Stimulated activated naive CD4-positive, alpha-beta T cell (primary cell): ENCODE data around the gene ITPR2.

Experiments
- DNase-seq, 6 experiments: peaks; one replicate each; lab custom pipeline; 2025; lab: John Stamatoyannopoulos, UW

Gene ITPR2

DNA sequence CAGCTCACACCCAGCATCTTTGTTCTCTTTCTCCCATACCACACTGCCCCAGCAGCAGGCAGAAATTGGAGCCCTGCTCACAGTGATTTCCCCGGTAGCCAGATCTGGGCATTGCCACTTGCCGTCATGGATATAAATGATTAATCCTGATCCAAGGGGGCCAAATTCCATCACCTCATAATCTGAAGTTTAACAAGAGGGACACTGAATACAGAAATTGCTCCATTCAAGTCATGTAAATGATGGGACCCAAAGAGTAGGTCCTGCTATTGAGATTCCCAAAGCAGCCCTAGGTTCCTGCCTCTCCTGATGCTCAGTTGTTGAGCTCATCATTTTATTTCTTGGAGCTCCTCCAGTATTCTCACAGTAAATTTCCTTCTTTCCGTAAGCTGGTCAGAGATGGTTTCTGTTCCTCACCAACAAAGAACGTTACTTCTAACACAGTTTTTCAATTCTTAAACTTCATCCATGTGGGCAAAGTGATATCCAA, 11.7 kb downstream of the ITPR2 start:
- no peak for DNase-seq

DNA sequence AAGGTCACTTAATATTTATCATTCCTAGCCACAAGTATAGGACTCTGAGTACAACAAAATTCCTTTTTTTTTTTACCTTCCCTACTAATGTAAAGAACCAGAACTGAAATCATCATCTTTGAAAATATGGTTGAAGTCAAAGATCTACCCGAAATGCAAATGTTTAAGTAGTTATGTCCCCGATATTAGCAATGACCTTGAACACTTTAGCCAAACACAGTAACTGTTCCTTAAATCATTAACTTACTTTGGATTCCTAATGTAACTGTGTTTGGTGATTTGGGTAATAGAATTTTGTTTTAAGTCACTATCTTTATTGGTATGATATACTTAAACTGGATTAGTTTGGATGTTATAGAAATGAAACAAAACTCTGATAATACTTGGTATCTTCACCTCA, 14.4 kb downstream of the ITPR2 start:
- no peak for DNase-seq

DNA sequence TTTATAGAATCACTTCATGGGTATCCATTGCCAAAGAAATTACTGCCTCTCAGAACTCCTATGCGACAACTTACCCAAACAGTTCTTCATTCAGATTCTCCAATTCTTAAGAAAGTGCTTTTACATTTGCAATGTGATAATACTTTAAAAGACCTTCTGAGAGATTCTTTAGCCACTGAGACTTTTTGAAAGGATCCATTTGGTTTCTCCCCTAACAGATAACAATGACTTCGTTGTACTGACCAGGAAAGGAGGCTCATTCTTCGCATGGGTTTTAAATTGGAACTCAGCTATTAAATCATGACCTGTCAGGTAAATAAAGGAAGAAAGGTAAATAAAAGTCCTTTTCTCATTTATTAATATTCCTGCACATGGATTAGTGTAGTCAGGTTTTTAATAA, 14.8 kb downstream of the ITPR2 start:
- no peak for DNase-seq

DNA sequence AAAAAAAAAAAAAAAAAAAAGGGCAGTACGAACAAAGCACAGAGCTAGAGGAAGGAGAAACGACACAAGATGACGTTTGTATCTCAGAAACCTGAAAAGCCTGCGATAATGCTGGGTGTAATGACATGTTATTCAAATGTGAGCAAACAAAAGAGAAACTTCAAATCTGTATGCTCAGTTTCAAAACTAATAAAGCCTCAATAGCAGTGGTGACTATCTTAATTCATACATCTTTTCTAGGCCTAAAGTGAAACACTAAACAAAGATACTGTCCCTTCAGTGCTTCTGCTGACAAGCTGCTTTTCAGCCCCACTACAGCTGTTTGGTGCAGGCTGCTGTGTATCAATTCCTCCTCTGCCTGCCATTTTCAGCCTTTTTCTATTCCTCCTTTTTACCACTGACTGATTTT, 15.8 kb downstream of the ITPR2 start:
- no peak for DNase-seq

DNA sequence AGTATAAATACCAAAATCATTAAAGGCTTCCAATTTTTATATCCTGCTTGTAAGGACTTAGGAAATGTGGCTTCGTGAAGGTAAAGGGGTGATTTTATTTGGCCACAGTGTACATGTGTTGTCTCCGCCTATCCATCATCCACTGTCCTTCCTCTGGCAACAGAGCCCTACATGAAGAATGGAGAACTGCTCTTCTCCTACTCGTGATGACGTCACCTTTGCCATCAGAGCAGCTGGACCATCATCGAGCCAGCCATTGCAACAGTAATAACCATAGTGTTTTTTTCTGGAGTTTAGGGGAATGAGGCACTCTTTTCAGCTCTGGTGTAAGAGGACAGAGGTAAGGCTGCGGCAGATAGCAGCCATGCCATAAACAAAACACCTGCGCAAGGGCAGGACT, 19.2 kb downstream of the ITPR2 start:
- no peak for DNase-seq

DNA sequence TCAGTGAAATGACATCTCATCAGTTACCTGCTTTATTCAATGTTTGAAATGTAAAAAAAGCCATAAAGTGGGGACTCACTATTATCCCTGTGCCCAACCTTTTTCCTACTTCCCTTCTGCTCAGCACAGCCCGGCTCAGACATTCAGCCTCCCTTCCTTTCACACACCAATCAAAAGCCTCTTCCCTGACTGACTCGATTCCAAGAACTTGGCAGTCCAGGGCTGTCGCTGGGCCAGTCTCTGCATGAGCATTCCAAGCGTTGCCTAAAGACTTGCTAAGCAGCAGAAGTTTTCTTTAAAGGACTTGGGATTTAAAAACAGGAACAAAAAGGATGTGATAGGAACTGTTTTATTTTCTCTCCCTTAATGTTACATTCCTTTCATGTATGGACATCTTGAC, 22.7 kb downstream of the ITPR2 start:
- DNase-seq = no peak

DNA sequence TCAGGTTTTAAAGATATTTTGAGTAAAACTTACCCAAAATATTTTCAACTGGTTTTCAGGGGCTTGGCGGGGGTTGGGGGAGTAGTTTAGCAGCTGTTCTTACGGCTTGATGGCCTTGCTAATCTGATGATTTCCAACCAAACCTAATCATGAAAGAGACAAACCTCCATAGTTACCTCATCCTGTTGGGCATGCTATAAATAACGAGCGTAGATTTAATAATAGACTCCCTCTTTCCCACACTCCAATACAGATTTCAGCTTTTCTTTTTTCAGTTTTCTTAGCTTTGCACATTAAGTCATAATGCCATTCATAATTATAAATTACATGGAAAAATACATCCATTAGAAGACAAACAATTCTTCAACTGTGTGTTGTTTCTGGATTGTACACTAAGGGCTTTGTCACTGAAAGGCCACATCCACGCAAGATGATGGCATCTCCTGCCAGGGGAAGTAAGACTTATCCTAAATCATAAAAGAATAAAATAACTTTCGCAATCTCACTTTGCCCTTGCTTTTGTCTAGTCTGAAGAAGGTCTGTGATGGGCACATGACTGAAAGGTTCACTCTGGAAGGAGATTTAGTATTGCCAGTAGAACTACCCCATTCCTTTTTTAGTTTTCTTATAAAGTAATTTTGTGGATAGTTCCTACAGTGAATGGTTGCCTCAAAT, 23.2 kb downstream of the ITPR2 start:
- no peak for DNase-seq

DNA sequence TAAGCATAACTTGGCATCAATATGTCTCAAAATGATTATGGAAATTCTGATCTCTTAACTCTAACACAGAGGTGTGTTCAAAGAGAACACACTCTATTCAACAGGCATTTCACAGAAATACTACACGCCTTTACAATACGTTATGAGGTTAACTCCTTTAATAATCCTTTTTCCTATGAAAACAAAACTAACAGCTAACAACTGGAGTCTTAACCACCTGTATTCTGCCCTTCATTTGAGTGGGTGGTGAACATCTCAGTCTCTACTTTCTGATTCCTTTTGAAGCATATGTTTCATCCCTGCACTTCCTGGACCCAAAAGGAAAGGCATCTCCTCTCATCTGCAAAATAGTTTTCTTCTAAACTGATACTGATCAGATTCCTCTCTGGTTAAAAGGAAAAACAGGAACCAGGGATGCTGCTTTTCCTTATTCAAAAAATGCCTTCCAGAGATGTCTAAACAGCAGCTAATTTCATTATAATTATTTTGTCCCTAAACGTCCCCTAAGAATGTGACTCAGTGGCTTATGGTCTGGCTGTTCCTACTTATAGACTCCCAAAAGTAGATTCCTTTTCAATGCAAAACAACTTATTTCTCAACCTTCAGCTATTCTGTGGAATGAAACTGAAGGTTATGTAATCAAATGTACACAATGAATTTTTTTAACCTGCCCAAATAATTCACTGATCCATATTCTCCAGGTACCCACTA, 24.1 kb downstream of the ITPR2 start:
- no peak for DNase-seq

DNA sequence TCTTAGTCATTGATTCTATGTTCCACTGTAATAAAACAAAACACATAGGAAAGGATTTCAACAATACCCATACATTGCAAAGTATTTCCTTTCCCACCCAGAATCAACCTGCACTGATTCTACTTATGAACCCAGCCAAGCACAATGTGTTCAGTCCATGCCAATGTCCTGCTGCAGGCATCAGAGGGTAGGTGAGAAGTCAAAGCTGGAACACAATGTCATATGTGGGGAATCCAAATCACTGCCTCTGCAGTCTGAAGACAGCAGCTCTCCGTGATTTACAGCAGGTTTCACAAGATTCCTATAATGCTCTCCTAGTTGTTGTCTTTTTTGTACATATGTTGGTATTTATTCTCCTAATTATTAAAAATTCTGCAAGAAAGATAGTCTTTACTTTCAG, 25.7 kb downstream of the ITPR2 start:
- no peak for DNase-seq

DNA sequence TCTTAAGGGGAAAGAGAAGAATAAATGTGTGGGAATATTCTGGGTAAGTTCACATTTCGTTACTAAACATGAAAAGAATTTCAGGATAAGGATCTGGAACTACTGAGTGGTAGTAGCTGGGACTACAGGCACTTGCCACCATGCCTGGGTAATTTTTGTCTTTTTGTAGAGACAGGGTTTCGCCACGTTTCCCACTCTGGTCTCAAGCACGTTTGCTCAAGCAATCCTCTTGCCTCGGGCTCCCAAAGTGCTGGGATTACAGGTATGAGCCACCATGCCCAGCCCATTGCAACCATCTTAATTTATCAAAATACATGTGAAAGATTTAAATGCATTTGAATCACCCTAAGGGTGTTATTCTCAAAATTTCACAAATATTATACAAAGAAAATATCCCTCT, 26.4 kb downstream of the ITPR2 start:
- no peak for DNase-seq

DNA sequence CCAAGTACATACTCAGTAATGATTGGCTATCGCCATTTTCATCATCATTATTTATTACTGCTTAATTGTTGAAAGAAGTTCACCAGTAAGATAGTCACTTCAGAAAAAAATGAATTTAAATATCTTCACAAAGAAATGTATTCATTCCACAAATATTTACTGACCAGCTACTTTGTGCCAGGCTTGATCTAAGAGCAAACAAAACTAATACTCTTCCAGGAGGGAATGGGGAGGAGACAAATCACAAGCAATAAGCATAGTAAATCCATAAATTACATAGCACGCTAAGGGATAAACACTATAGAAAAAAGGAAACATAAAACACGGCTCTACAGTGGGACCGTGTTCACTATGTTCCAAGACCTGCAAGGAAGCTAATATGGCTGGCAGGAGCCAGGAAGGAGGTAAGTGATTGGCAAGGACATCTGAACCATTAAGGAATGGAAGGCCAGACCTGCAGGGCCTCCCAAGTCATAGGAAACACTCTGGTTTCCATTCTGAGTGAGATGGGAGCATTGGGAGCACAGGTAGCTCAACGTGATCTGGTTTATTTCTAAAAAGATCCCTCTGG, 27.5 kb downstream of the ITPR2 start:
- no peak for DNase-seq

DNA sequence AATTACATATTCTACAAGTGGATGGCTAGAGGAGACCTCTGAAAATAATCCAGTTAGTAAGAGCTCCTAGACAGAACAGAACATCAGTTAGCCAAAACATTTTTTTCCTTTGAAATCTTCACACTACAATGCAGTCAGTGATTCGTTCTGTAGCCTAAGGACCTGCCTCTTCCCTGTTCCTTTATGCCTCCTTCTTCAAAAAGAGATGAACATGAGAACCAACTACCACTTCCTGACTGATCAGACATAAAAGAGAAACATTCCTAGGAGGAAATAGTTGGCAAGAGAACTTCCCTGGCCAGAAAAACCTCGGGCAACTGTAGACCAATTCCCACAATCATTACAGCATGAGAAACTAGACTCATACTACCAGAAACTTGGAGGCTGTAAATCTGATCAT, 29.4 kb downstream of the ITPR2 start:
- DNase-seq = no peak

DNA sequence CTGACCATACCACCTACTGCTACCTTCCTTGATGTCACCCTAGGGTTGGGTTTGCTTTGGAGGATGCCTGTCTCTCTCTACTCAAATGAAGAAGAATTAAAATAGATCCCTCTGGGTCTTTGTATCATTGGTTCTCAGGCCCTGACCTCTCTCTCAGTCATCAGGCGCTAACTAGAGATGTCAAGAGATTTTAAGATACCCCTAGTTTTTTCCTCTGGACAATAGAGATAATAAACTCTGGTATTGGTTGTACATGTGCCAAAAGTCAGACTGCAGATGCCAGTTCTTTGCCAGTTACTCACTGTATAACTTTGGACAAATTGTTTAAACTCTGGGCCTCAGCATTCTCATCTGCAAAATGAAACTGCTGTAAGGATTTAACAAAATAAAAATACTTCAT, 31.5 kb downstream of the ITPR2 start:
- DNase-seq = no peak

DNA sequence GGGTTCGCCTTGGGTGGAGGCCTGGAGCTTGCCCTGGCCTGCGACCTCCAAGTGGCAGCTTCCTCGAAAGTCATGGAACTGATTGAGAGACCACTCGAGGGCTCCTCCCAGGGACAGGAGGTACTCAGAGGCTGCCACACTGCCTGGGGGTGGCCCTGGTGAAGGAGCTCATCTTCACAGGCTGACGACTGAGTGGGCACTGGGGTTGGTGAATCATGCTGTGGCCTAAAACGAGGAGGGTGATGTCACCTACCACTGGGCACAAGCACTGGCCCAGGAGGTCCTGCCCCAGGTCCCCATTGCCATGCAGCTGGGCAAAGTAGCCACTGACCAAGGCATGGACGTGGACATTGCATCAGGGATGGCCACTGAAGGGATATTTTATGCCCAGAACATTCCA, 32.1 kb downstream of the ITPR2 start:
- DNase-seq = no peak

DNA sequence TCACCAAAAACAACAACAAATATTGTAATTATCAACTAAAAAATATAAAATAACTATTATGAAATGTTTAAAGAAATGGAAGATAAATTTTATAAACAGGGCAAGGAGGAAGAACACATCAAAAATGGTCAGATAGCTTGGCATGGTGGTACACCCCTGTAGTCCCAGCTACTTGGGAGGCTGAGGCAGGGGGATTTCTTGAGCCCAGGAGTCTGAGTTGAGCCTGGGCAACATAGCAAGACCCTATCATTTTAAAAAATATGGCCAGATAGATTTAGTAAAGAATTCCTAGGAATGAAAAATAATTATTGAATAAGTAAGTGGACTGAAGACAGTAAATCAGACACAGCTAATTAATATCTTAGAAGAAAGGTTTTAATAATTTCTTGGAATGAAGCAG, 32.6 kb downstream of the ITPR2 start:
- no peak for DNase-seq

DNA sequence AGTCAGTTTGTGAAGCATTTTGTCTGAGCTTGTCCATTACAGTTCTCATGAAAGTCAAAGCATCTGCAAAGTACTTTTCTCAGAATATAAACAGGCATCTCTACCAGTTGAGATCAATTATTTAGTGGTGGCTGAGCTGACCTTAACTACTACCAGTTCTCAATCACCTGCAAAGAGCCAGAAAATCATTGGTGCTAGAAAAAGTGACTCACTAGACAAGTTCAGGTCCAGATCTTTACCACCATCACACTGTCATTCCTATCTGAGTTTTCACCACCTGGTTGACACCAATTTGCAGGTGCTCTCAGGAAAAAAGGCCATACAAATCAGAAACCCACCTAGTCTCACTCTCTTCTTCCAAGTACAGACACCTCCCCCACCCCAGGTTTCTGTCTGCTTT, 33.3 kb downstream of the ITPR2 start:
- DNase-seq = no peak

DNA sequence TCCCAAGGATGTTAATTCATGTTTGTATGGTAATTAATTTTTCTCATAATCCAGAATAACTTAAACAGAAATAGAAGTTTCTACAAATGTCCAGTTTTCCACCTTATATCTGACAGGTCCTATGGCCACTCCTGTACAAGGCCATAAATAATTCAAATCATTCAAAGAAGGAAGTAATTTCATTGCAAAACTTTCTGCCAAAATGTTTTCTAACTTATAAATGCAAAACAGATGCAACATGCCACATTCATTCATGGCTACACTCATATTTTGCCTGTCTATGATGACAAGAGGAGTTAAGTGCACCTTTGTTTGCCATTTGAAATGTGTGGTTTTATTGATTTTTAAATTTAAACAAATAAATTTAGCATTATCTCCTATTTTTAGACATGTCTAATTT, 34.4 kb downstream of the ITPR2 start:
- DNase-seq = no peak

DNA sequence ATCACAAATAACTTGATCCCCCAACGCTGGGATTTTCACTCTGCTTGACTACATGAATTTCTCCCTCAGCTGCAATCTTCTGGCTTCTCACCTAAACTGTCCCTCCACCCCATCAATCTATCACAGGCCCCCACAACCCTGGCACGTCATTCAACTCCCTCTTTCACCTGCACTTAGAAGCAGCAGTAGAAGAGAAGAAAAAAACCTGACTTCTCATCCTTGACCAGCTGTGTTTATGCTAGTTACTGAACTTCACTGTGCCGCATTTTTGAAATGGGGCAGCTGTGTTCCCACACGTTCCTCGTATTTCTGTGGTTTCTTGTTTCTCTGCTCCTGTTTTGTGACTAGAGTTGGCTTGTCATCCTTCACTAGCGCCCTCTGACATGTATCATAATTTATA, 35.0 kb downstream of the ITPR2 start:
- DNase-seq = no peak

DNA sequence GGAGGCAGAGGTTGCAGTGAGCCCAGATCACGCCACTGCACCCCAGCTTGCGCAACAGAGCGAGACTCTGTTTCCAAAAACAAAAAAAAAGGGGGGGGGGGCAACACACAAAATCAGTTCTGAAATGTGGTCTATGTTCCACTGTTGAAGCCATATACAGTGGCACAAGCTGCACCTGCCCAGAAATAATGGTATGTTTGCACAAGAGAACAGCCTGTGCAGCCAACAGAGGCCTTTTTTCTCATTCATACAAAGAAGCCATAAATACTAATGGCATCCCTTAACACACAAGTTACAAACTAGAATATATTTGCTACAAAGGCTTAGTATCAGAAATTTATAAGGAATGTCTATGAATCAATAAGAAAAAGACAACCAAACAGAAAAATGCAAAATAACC, 37.1 kb downstream of the ITPR2 start:
- no peak for DNase-seq

DNA sequence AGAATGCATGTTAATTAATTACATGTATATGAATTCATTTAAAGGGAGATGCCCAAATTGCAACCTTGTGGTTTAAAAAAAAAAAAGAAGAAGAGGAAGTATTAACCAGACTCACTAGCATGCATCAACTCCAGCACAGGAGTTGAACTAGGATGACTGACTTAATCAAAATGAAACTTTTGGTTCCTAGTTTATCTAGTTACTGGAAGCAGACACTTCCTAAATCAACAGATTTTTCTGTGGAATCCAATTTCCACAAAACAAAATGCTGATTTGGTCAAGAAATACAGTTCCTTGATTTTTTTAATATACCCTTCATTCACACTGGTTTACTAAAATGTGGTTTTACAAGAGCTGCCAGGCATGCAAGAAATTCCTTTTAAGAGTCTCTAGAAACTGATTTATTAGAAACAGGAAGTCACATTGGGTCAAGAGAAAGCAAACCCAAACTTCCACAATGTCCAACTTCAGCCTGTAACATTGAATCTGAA, 41.6 kb downstream of the ITPR2 start:
- DNase-seq = no peak

DNA sequence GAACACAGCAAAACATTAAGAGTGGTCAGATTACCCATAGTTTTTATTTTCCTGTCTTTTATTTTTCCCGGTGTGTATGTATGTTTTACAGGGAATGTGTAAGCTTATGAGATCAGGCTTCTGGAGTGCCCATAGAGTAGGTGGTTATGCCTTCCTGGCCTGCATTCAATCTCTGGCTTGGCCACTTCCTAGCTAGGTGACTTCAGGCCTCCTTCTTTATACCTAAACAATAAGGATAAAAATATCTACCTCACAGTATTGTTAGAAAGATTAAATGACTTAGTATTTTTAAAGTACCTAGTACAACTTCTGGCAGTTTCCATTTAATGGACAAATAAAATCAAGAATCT, 42.4 kb downstream of the ITPR2 start:
- DNase-seq = no peak

DNA sequence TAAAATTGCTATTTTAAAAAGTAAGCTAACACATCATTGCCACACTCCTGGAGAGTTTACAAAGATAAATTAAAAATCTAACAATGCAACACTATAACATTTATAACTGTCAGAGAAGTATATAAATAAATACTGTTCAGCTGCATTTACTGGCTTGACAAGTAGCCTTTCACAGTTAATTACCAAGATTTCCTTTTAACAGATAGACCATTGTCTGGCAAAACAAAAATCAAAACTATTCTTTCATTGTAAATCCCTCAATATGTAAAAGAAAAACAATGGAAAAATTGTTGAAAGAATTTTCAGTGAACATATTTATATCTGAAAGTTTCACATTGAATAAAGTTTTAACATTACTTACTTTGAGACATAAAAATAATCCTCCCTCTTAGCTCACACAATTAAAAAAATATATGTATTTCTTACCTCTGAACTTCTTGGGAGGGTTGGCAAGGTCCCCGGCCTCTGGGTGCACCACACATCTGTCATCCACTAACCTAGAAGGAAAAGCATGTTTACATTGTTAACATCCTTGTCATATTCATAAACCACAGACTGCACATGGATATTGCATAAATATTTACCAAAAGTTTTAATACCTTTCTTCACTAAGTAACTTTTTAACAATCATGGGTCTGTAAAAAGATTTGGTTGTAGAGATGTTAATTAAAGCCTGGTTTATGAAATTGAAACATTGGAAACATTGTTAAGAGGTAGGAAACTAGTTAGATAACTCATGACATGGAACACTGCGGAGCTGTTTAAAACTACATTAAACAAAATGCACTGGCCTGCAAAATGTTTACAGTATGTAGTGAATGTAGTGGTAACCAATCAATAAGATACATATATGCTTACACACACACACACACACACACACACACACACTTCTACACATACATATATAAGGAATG, 43.0 kb downstream of the ITPR2 start:
- DNase-seq = no peak
